GM18508 (cell line): ENCODE measurements around the gene ZNF282.

Source experiments
- ATAC-seq: cut with Tn5 transposase; IDR thresholded peaks from one replicate; pipeline ENCODE4 v1.9.1; 2021; ENCODE audit warnings: moderate number of reproducible peaks; ENCODE audit not compliant: insufficient read depth, unreplicated experiment

The ZNF282 gene

DNA sequence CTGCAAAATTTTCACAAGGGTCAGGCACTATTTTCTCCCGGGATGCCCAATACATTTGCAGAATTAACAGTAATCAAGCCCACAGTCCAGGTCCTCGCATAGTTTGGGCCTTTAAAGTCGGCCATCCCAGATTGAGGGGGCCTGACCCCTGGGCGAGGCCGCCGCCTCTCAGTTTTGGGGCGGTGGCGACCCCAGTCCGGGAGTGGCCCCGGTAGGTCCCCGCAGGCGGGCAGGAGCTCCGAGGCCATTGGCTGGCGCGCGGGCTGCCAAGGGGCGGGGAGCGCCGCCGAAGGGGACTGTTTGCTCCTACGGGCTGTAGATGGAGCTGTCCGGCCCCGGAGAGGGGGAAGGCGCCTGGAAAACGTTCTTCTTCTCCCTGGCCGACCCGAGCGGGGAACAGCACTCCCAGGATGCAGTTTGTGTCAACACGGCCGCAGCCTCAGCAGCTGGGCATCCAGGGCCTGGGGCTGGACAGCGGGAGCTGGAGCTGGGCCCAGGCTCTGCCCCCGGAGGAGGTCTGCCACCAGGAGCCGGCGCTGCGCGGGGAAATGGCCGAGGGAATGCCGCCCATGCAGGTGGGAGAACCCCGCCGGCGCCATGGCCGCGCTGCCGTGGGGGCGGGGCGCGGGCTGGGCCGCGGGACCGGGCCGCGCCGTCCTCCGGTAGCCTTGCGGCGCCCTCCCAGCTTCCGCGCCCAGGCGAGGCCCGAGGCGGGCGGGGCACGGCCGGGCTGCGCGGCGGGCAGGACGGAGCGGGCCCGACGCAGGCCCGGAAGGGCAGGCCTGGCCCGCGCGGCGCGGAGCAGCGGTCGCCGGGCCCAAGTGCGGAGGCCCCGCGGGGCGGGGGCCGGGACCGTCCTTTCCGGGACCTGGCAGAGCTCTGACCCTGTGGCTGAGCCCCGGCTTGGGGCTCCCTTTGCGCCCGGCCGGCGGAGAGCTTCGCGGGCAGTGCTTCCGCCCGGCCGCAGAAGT lies at the start of gene ZNF282:
TSS of gene ZNF282 (plus strand) at position 367 of the 971 bp plus-strand sequence. CDS start at position 411, 44 bp downstream.
- peak; percentile 64 for ATAC-seq

GRCh38 chr7:149147072-149147751 lies 48.1 kb upstream of the ZNF282 start, which contains the start of gene ZNF398:
Gene ZNF398, plus strand, starts transcription at chr7:149147453. Its CDS starts 290 bp downstream, at chr7:149147743.
- peak; percentile 52 for ATAC-seq

GRCh38 chr7:149147752-149148653 lies 47.3 kb upstream of the ZNF282 start:
- ATAC-seq = peak; percentile 14

GRCh38 chr7:149150981-149151380 lies 44.4 kb upstream of the ZNF282 start:
- ATAC-seq = no peak

GRCh38 chr7:149153346-149153745 lies 42.0 kb upstream of the ZNF282 start:
- no peak for ATAC-seq

DNA sequence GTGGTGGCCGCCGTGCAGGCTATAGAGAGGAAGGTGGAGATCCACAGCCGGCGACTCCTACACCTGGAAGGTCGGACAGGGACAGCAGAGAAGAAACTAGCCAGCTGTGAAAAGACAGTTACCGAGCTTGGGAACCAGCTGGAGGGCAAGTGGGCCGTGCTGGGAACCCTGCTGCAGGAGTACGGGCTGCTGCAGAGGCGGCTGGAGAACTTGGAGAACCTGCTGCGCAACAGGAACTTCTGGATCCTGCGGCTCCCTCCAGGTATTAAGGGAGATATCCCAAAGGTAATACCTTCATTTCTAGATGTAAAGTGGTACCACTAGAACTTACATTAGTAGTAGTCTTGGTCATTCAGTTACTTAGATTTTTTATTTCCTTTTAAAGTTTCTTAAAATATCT lies 41.3 kb upstream of the ZNF282 start:
- ATAC-seq = no peak

DNA sequence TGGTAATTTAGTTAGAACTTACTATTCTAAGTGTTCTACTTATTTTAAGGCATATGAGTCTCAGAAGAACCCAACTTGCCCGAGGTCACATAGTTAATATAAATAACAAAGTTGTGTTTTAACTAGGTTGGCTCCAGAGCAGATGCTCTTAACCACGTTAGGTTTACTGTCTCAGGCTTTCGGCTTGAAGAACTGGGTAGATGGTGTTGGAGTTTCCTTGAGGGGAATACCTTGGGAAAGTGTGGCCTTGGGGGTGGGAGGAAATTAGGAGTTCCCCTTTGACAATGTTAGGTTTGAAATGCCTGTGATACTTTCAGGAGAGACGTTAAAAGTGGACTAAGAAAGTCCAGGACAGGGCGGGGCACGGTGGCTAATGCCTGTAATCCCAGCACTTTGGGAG lies 38.4 kb upstream of the ZNF282 start:
- ATAC-seq = no peak

DNA sequence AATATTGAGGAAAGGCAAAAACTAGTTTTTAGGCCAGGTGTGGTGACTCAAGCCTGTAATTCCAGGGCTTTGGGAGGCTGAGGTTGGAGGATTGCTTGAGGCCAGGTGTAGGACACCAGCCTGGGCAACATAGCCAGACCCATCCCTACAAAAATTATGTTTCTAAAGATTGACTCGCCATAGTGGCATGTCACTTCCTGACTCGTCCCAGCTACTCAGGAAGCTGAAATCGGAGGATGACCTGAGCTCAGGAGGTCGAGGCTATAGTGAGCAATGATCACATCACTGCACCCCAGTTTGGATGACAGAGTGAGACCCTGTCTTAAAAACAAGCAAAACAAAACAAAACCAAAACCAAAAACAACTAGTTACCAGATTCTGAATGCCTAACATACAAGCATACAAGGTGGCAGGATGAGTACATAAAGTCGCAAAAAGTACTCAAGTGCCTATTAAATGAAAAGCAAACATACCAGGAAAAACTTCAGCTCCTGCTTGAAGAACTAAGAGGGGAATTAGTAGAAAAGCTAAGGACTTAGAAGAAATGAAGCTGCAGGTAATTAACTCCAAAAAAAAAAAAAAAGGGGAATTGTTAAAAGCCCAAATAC lies 34.0 kb upstream of the ZNF282 start:
- no peak for ATAC-seq

DNA sequence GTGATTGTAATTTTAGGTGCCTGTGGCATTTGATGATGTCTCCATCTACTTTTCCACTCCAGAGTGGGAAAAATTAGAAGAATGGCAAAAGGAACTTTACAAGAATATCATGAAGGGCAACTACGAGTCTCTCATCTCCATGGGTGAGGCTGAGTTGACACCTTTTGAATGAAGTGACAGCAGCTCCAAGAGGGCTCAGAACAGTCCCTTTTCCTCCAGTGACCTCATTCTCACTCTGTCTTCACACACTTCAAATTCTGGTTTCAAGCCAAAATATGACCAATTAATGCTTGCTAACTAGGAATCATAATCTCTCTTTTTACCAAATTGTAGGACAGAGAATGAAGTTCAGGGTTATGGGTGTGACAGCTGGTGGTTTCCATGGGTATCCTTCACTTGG lies 29.2 kb upstream of the ZNF282 start:
- no peak for ATAC-seq

DNA sequence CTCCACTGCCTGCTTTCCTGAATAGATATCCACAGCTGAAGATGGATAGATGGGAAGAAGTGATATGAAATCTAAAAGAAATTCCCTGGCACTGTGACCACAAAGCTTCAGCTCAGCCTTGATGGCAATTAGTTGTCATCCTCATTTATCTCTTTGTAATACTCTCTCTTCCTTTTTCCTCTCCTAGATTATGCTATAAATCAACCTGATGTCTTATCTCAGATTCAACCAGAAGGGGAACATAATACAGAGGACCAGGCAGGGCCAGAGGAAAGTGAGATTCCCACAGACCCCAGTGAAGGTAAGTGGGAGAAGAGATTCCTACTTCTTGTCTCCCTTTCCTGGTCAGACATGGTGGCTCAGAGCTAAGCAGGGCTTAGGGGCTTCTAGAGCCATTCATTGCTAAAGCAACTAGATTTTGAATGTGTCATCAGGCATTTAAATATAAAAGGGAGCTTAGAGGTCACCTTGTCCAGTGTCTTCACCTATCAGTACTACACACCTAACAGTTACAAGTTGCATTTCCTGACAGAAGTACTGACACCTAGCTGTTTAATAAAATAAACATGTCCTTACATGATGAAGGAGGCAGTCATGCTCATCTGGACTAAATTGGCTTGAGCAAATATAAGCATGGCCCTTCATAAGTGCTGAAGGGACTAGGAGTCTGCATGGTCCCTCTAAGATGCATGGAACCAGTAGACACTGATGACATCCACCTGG lies 28.6 kb upstream of the ZNF282 start:
- no peak for ATAC-seq

- ATAC-seq = no peak
Observed at GRCh38 chr7:149171892-149172533, 23.3 kb upstream of the ZNF282 start.

DNA sequence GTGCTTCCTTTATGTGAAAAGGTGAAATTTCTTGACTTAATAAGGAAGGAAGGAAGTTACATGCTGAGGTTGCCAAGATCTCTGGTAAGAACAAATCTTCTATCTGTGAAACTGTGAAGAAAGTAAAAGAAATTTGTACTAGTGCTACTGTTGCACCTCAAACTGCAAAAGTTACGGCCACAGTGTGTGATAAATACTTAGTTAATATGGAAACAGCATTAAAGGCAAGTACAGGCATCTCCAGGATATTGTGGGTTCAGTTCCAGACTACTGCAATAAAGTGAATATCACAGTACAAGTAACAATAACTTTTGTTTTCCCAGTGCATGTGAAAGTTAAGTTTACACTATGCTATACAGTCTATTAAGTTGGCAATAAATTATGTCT lies 22.8 kb upstream of the ZNF282 start:
- no peak for ATAC-seq

- ATAC-seq = no peak
Observed at GRCh38 chr7:149175150-149175549, 20.2 kb upstream of the ZNF282 start.

DNA sequence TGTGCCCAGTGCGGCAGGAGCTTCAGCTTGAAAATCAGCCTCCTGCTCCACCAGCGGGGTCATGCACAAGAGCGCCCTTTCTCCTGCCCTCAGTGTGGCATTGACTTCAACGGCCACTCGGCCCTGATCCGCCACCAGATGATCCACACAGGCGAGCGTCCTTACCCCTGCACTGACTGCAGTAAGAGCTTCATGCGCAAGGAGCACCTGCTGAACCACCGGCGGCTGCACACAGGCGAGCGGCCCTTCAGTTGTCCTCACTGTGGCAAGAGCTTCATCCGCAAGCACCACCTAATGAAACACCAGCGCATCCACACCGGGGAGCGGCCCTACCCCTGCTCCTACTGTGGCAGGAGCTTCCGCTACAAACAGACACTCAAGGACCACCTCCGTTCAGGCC lies 16.1 kb upstream of the ZNF282 start:
- ATAC-seq = no peak

- no peak for ATAC-seq
Observed at GRCh38 chr7:149180722-149181449, 14.5 kb upstream of the ZNF282 start.

GRCh38 chr7:149181450-149181790 lies 13.9 kb upstream of the ZNF282 start:
- no peak for ATAC-seq

- ATAC-seq = no peak
Observed at GRCh38 chr7:149184274-149184673, 11.1 kb upstream of the ZNF282 start.

DNA sequence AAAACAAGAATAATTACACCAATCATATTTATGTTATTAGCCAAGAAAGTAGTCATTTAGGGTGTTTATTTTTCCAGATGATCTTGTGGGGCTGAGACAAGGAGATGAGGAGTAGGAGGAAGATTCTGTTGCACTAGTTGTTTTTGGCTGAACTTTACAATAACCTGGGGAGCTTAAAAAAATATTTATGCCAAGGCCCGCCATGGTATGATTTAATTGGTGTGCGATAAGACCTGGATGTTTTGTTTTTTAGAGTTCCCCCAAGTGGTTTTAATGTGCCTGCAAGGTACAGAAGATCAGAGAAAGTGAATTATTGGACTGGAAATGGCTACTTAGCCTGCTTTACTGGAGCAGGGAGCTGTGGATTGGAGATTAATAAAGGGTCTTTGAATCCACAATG lies 7.1 kb upstream of the ZNF282 start:
- ATAC-seq = no peak
